ENCODE measurements around the gene SPIRE1. TPM values are rescaled to one million over a fixed set of nuclear protein-coding genes. Genes with fewer than 3 reads are reported as not detected.

The SPIRE1 gene
- polyA plus RNA-seq, 1 donor from 2014 or later: 22.2 TPM

DNA sequence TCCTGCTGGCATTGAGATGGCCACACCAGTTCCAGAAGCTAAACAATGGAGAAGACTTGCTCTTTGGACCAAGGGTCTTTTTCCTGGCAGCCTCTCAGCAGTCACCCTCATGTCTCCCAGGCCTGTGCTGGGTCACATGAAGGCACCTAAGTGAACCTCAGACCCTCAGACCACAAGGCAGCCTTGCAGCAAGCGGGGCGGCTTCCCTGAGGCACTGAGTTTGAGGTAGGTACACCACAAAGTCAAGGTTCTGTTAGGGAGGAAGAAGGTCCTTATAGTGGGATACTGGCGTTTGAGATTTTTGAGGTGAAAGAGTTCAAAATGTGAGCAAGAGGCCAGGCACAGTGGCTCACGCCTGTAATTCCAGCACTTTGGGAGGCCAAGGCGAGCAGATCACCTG is 258.7 kb downstream of the SPIRE1 start:
- no peaks in the 10 kb centered on the region for H3K9me2 ChIP-seq (ENCODE audit: insufficient read depth, low read length)
- no peak overlapping the region for H3K9ac ChIP-seq (ENCODE audit: low read length)
- no peaks in the 10 kb centered on the region for H3K36me3 ChIP-seq (ENCODE audit: insufficient read depth, low read length)
- no peaks in the 10 kb centered on the region for H3K9me3 ChIP-seq (ENCODE audit: low read length)
- no peak overlapping the region for H3K4me2 ChIP-seq (ENCODE audit: low read length)
- H3K4me3 ChIP-seq (ENCODE audit: low read length): no peak overlapping the region
- H3K79me2 ChIP-seq (replicated peaks; ENCODE audit: insufficient read depth, low read length): no peaks in the 10 kb centered on the region
- no peaks in the 10 kb centered on the region for H3F3A ChIP-seq (ENCODE audit: insufficient read depth, low read length, poor library complexity, severe bottlenecking)
- TF ChIP-seq, protein P1, sequence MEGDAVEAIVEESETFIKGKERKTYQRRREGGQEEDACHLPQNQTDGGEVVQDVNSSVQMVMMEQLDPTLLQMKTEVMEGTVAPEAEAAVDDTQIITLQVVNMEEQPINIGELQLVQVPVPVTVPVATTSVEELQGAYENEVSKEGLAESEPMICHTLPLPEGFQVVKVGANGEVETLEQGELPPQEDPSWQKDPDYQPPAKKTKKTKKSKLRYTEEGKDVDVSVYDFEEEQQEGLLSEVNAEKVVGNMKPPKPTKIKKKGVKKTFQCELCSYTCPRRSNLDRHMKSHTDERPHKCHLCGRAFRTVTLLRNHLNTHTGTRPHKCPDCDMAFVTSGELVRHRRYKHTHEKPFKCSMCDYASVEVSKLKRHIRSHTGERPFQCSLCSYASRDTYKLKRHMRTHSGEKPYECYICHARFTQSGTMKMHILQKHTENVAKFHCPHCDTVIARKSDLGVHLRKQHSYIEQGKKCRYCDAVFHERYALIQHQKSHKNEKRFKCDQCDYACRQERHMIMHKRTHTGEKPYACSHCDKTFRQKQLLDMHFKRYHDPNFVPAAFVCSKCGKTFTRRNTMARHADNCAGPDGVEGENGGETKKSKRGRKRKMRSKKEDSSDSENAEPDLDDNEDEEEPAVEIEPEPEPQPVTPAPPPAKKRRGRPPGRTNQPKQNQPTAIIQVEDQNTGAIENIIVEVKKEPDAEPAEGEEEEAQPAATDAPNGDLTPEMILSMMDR (IDR thresholded peaks at IDR 0.05; ENCODE audit: poor library complexity, severe bottlenecking): no peak
- TF ChIP-seq, protein P2, sequence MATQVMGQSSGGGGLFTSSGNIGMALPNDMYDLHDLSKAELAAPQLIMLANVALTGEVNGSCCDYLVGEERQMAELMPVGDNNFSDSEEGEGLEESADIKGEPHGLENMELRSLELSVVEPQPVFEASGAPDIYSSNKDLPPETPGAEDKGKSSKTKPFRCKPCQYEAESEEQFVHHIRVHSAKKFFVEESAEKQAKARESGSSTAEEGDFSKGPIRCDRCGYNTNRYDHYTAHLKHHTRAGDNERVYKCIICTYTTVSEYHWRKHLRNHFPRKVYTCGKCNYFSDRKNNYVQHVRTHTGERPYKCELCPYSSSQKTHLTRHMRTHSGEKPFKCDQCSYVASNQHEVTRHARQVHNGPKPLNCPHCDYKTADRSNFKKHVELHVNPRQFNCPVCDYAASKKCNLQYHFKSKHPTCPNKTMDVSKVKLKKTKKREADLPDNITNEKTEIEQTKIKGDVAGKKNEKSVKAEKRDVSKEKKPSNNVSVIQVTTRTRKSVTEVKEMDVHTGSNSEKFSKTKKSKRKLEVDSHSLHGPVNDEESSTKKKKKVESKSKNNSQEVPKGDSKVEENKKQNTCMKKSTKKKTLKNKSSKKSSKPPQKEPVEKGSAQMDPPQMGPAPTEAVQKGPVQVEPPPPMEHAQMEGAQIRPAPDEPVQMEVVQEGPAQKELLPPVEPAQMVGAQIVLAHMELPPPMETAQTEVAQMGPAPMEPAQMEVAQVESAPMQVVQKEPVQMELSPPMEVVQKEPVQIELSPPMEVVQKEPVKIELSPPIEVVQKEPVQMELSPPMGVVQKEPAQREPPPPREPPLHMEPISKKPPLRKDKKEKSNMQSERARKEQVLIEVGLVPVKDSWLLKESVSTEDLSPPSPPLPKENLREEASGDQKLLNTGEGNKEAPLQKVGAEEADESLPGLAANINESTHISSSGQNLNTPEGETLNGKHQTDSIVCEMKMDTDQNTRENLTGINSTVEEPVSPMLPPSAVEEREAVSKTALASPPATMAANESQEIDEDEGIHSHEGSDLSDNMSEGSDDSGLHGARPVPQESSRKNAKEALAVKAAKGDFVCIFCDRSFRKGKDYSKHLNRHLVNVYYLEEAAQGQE (IDR thresholded peaks at IDR 0.05; ENCODE audit: borderline replicate concordance): no peak
- no peak for TF ChIP-seq TAF1 (IDR thresholded peaks at IDR 0.05; ENCODE audit: low read depth)
- TF ChIP-seq EZH2 (IDR thresholded peaks at IDR 0.05; ENCODE audit: borderline replicate concordance, insufficient read depth, low read length, poor library complexity, severe bottlenecking): no peak
- no peak for TF ChIP-seq MXI1 (conservative IDR thresholded peaks at IDR 0.05; ENCODE audit: poor library complexity, severe bottlenecking)
- TF ChIP-seq SMC3 (conservative IDR thresholded peaks at IDR 0.05; ENCODE audit: poor library complexity): no peak
- TF ChIP-seq RAD21 (conservative IDR thresholded peaks at IDR 0.05): no peak
- no peak for TF ChIP-seq EP300 (conservative IDR thresholded peaks at IDR 0.05; ENCODE audit: poor library complexity, severe bottlenecking)
- no peak for TF ChIP-seq POLR2AphosphoS5 (IDR thresholded peaks at IDR 0.05)
- no peak overlapping the region for H3K27ac ChIP-seq (ENCODE audit: low read length)
- H3K27me3 ChIP-seq (ENCODE audit: insufficient read depth, low read depth, low read length): no peaks in the 10 kb centered on the region
- H4K20me1 ChIP-seq (ENCODE audit: insufficient read depth): no peaks in the 10 kb centered on the region
- no peak overlapping the region for H2AFZ ChIP-seq (ENCODE audit: low read depth, low read length)

DNA sequence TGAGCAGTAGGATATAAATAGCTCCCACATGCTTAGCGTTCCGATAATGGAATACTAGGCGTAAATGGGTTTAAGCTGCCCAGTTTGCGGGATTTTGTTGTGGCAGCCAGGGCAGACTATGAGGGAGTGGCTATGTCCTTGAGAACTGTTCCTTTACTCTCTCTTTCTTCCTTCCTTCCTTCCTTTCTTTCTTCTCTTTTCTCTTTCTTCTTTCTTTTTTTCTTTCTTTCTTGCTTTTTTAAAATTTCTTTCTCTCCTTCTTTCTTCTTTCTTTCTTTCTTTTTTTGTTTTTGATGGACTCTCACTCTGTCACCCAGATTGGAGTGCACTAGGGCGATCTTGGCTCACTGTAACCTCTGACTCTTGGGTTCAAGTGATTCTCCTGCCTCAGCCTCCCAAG is 259.3 kb downstream of the SPIRE1 start:
- Histone ChIP-seq H3K27me3 (ENCODE audit: insufficient read depth, low read depth, low read length) (no peaks in the 10 kb centered on the region), H3K9ac (ENCODE audit: low read length) (no peak overlapping the region), H2AFZ (ENCODE audit: low read depth, low read length) (no peak overlapping the region), H3K4me2 (ENCODE audit: low read length) (no peak overlapping the region), H3K9me3 (ENCODE audit: low read length) (no peaks in the 10 kb centered on the region), H3K4me3 (ENCODE audit: low read length) (no peak overlapping the region), H3K36me3 (ENCODE audit: insufficient read depth, low read length) (no peaks in the 10 kb centered on the region), H3K9me2 (ENCODE audit: insufficient read depth, low read length) (no peaks in the 10 kb centered on the region), H3K27ac (ENCODE audit: low read length) (no peak overlapping the region), H4K20me1 (ENCODE audit: insufficient read depth) (no peaks in the 10 kb centered on the region), H3K79me2 (replicated peaks; ENCODE audit: insufficient read depth, low read length) (no peaks in the 10 kb centered on the region), H3F3A (ENCODE audit: insufficient read depth, low read length, poor library complexity, severe bottlenecking) (no peaks in the 10 kb centered on the region)
- TF ChIP-seq, protein P1 (IDR thresholded peaks at IDR 0.05; ENCODE audit: poor library complexity, severe bottlenecking): no peak
- TF ChIP-seq RAD21 (conservative IDR thresholded peaks at IDR 0.05) (no peak), EZH2 (IDR thresholded peaks at IDR 0.05; ENCODE audit: borderline replicate concordance, insufficient read depth, low read length, poor library complexity, severe bottlenecking) (no peak), TAF1 (IDR thresholded peaks at IDR 0.05; ENCODE audit: low read depth) (no peak), MXI1 (conservative IDR thresholded peaks at IDR 0.05; ENCODE audit: poor library complexity, severe bottlenecking) (no peak), POLR2AphosphoS5 (IDR thresholded peaks at IDR 0.05) (no peak), SMC3 (conservative IDR thresholded peaks at IDR 0.05; ENCODE audit: poor library complexity) (no peak), EP300 (conservative IDR thresholded peaks at IDR 0.05; ENCODE audit: poor library complexity, severe bottlenecking) (no peak)
- TF ChIP-seq, protein P2 (IDR thresholded peaks at IDR 0.05; ENCODE audit: borderline replicate concordance): no peak

Measured in neural cell (in vitro differentiated cells).